Fibroblast of the aortic adventitia (primary cell): Measurements from ENCODE around the gene ISG20. TPM values are rescaled to one million over a fixed set of nuclear protein-coding genes. Genes with fewer than 3 reads are reported as not detected.
A peak's percentile ranks its signal among the peaks of the same experiment; 100 is the strongest.

Experiments
- DNase-seq: peaks from one replicate; pipeline ENCODE4 v3.0.0-alpha.2; 2010; ENCODE audit warnings: low read depth
- H3K4me3 ChIP-seq: 2 replicates; pipeline ENCODE4 v1.5.1; 2011; ENCODE audit warnings: low read depth, mild to moderate bottlenecking, control low read depth, low read length, moderate library complexity
- CTCF ChIP-seq: IDR thresholded peaks from 2 replicates; pipeline ENCODE4 v1.5.1; 2011; ENCODE audit warnings: mild to moderate bottlenecking, low read length, control low read depth, inconsistent platforms; ENCODE audit not compliant: insufficient read depth
- total RNA-seq: library from RNA; depleted of rRNA; stranded (reverse); fragments of >200 nt; gene quantifications from 2 replicates; pipeline ENCODE4 v1.2.3, GENCODE V29; 2012; ENCODE audit warnings: low replicate concordance

ISG20 gene
- total RNA-seq, 1 donor, result 1.9 TPM

GRCh38 chr15:88646088-88646405 lies 7.2 kb downstream of the ISG20 start:
- TF ChIP-seq CTCF, result no peak
- no peak for DNase-seq
- H3K4me3 ChIP-seq, result no peak overlapping the region

GRCh38 chr15:88646951-88647350 lies 8.1 kb downstream of the ISG20 start:
- no peak for DNase-seq
- no peak for TF ChIP-seq CTCF

GRCh38 chr15:88647351-88648105 lies 8.7 kb downstream of the ISG20 start:
- DNase-seq, result no peak
- H3K4me3 ChIP-seq, result no peak overlapping the region
- TF ChIP-seq CTCF, result no peak

More at GRCh38 chr15:88646951-88647350, 8.1 kb downstream of the ISG20 start:
- H3K4me3 ChIP-seq, result no peak overlapping the region

GRCh38 chr15:88648357-88649214 lies 9.8 kb downstream of the ISG20 start:
- DNase-seq, result no peak
- no peak overlapping the region for H3K4me3 ChIP-seq
- TF ChIP-seq CTCF, result no peak

GRCh38 chr15:88649286-88649733 lies 10.5 kb downstream of the ISG20 start:
- DNase-seq, result peak; percentile 92
- H3K4me3 ChIP-seq, result no peak overlapping the region
- TF ChIP-seq CTCF, result no peak

GRCh38 chr15:88649753-88650551 lies 11.1 kb downstream of the ISG20 start:
- H3K4me3 ChIP-seq, result no peak overlapping the region
- TF ChIP-seq CTCF, result no peak
- DNase-seq, result no peak
